Thyroid gland (tissue), 4 donors: ENCODE measurements around the gene PAWR. TPM values are rescaled to one million over a fixed set of nuclear protein-coding genes. Genes with fewer than 3 reads are reported as not detected.

ENCODE experiments used
- DNase-seq, 2 donors: peaks; one replicate each; pipeline ENCODE4 v3.0.0-alpha.2; 2019
- H3K27ac ChIP-seq, 3 donors: fragments of 200-600 bp; sonication (generic); 1 replicate in 2 of 3; 2 replicates in 1 of 3; pipeline ENCODE4 v1.5.1; 2016 to 2019; ENCODE audit warnings: mild to moderate bottlenecking in 1 of 3, moderate library complexity in 1 of 3
- H3K27me3 ChIP-seq: fragments of 200-600 bp; sonication (generic); one replicate; pipeline ENCODE4 v1.5.1; 2019
- H3K36me3 ChIP-seq, 2 donors: fragments of 200-600 bp; sonication (generic); one replicate each; pipeline ENCODE4 v1.5.1; 2016 to 2019
- H3K4me1 ChIP-seq, 2 donors: fragments of 200-600 bp; sonication (generic); one replicate each; pipeline ENCODE4 v1.5.1; 2017 to 2019
- H3K4me3 ChIP-seq, 3 donors: fragments of 200-600 bp; sonication (generic); replicated peaks in 1 of 3; 1 replicate in 2 of 3; 2 replicates in 1 of 3; pipeline ENCODE4 v1.5.1; 2016; ENCODE audit warnings: mild to moderate bottlenecking in 1 of 3
- H3K9me3 ChIP-seq: fragments of 200-600 bp; sonication (generic); one replicate; pipeline ENCODE4 v1.5.1; 2017
- POLR2A ChIP-seq, 2 donors: fragments of 450-650 bp; IDR thresholded peaks; one replicate each; pipeline ENCODE4 v1.6.1; 2017; ENCODE audit warnings: antibody characterized with exemption in 2 of 2, mild to moderate bottlenecking in 2 of 2, moderate library complexity in 1 of 2
- WGBS, 2 donors: methylation state at CpG; one replicate each; pipeline ENCODE4 v1.1.5; 2017; 5-methylcytosine and 5-hydroxymethylcytosine counted together
- intact Hi-C: fragments of 100-400 bp; cut with DNase I; formaldehyde crosslinking; loops from one replicate; pipeline ENCODE4 v1.15.1; 2023
- total RNA-seq, 4 donors: library from RNA; depleted of rRNA; stranded (reverse); fragments of >200 nt; gene quantifications; one replicate each; pipeline ENCODE4 v1.2.3, GENCODE V29; 2016
- TF ChIP-seq, protein P1 (sequence below), 6 experiments: fragments of 200-600 bp in 3 of 6; fragments of 450-650 bp in 3 of 6; sonication (generic) in 3 of 6; IDR thresholded peaks; one replicate each; pipeline ENCODE4 v1.5.1; 2016 to 2019; ENCODE audit warnings: antibody characterized with exemption in 6 of 6, mild to moderate bottlenecking in 2 of 6, inconsistent platforms in 1 of 6, moderate library complexity in 1 of 6

The PAWR gene
- total RNA-seq, 4 donors from 2014 or later = 83.7 to 125 (median 86.4) TPM

GRCh38 chr12:79555028-79555925 is 135.5 kb downstream of the PAWR start:
- H3K4me3 ChIP-seq = no peak overlapping the region
- H3K27ac ChIP-seq = peak overlapping the region; percentile 58 to 91 (median 82)
- H3K27me3 ChIP-seq = no peaks in the 10 kb centered on the region
- intact Hi-C loops = loop anchor here (10.0 kb wide), 3 partner anchors 140 to 630 kb away; no protein-coding TSS in a partner anchor
- no peak for DNase-seq
- peaks cover 56 to 70% of the 10 kb centered on the region in 2 donors for H3K4me1 ChIP-seq
- TF ChIP-seq POLR2A (IDR thresholded peaks at IDR 0.05) = no peak
- TF ChIP-seq, protein P1, sequence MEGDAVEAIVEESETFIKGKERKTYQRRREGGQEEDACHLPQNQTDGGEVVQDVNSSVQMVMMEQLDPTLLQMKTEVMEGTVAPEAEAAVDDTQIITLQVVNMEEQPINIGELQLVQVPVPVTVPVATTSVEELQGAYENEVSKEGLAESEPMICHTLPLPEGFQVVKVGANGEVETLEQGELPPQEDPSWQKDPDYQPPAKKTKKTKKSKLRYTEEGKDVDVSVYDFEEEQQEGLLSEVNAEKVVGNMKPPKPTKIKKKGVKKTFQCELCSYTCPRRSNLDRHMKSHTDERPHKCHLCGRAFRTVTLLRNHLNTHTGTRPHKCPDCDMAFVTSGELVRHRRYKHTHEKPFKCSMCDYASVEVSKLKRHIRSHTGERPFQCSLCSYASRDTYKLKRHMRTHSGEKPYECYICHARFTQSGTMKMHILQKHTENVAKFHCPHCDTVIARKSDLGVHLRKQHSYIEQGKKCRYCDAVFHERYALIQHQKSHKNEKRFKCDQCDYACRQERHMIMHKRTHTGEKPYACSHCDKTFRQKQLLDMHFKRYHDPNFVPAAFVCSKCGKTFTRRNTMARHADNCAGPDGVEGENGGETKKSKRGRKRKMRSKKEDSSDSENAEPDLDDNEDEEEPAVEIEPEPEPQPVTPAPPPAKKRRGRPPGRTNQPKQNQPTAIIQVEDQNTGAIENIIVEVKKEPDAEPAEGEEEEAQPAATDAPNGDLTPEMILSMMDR (IDR thresholded peaks at IDR 0.05) = peak in 5 of 6 experiments; percentile 23 to 86 (median 72)
- no peaks in the 10 kb centered on the region for H3K36me3 ChIP-seq
- WGBS, 2 donors = 38 to 46% methylated on average over 3 of the region's 3 CpGs
- H3K9me3 ChIP-seq = no peaks in the 10 kb centered on the region

GRCh38 chr12:79553863-79554574 is 136.7 kb downstream of the PAWR start:
- Histone ChIP-seq H3K27ac (peak overlapping the region; percentile 58 to 91 (median 82)), H3K4me3 (no peak overlapping the region), H3K27me3 (no peaks in the 10 kb centered on the region), H3K4me1 (peaks cover 48 to 68% of the 10 kb centered on the region in 2 donors), H3K36me3 (no peaks in the 10 kb centered on the region), H3K9me3 (no peaks in the 10 kb centered on the region)
- WGBS, 2 donors = 83 to 89% methylated on average over 6 to 9 of the region's 24 CpGs
- intact Hi-C loops = loop anchor here (10.0 kb wide), 3 partner anchors 139 to 631 kb away; no protein-coding TSS in a partner anchor
- DNase-seq = no peak
- TF ChIP-seq, protein P1 (IDR thresholded peaks at IDR 0.05) = no peak
- TF ChIP-seq POLR2A (IDR thresholded peaks at IDR 0.05) = no peak

DNA sequence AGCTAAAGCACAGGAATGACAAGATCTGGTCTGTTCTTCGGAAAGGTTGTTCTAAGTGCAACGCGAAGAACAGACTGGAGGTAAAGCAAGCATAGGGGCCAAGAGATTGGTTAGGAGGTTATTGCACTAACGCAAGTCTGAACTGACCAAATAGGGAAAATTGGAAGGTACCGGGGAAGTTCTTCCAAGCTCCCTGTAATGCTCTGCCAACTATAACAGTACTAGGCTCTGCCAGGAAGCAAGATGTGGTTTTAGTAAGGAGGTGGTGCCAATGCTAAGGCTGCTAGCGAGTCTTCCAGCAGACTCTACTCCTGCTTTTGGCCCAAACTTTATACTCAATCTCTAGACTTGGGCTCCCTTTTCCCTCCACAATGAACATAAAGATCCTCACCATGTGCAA is 138.6 kb downstream of the PAWR start:
- H3K4me3 ChIP-seq = no peak overlapping the region
- H3K9me3 ChIP-seq = no peaks in the 10 kb centered on the region
- DNase-seq = peak in 1 of 2 donors; percentile 57
- H3K27ac ChIP-seq = peak overlapping the region; percentile 11 to 47 (median 15)
- intact Hi-C loops = loop anchor here (10.0 kb wide), 3 partner anchors 137 to 633 kb away; no protein-coding TSS in a partner anchor
- 47 to 55% methylated on average over 6 of the region's 6 CpGs for WGBS, 2 donors
- H3K27me3 ChIP-seq = no peaks in the 10 kb centered on the region
- TF ChIP-seq, protein P1 (IDR thresholded peaks at IDR 0.05) = no peak
- no peak for TF ChIP-seq POLR2A (IDR thresholded peaks at IDR 0.05)
- peaks cover 55 to 69% of the 10 kb centered on the region in 2 donors for H3K4me1 ChIP-seq
- H3K36me3 ChIP-seq = no peaks in the 10 kb centered on the region

- 72 to 74% methylated on average over 4 of the region's 4 CpGs for WGBS, 2 donors
- Histone ChIP-seq H3K27ac (peak overlapping the region; percentile 89 to 93 (median 91)), H3K9me3 (no peaks in the 10 kb centered on the region), H3K4me3 (no peak overlapping the region), H3K4me1 (peaks cover 46 to 67% of the 10 kb centered on the region in 2 donors), H3K36me3 (no peaks in the 10 kb centered on the region), H3K27me3 (no peaks in the 10 kb centered on the region)
- intact Hi-C loops = loop anchor here (10.0 kb wide), 3 partner anchors 135 to 635 kb away; no protein-coding TSS in a partner anchor
- no peak for DNase-seq
- TF ChIP-seq, protein P1 (IDR thresholded peaks at IDR 0.05) = no peak
- no peak for TF ChIP-seq POLR2A (IDR thresholded peaks at IDR 0.05)
These were observed 141.1 kb downstream of the PAWR start for GRCh38 chr12:79549531-79550271.
